OCI-LY3 (cell line): ENCODE data around the gene LTBR.

ENCODE experiments used
- EZH2phosphoT487 ChIP-seq: fragments of 200-600 bp; shearing (Covaris generic); IDR thresholded peaks from 2 replicates; pipeline ENCODE4 v1.6.1; 2018; ENCODE audit warnings: antibody characterized with exemption, mixed run types, low read depth
- TF ChIP-seq, protein P1 (sequence below): fragments of 200-600, 300-600 bp; sonication (generic); IDR thresholded peaks from 2 replicates; pipeline ENCODE4 v1.5.1; 2014; ENCODE audit warnings: antibody characterized with exemption, low read length, low read depth

DNA sequence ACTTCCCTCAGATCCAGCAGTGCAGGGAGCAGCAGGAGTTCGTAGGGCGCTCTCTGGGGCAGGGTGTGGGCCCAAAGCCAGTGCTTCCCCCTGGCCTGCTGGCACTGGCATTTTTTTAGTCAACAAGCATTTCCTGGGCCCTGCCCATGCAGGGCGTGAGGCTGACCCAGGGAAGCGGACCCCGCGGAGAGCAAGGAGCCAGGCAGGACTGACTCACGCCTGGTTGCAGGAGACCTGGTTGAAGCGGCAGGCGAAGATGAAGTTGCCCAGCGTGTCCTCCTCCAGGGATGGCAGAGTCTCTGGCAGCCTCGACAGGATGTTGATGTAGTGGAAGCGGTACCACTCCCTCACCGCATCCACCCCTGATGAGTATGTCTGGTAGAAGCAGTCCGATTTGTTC, 22.1 kb upstream of the LTBR start:
- TF ChIP-seq, protein P1, sequence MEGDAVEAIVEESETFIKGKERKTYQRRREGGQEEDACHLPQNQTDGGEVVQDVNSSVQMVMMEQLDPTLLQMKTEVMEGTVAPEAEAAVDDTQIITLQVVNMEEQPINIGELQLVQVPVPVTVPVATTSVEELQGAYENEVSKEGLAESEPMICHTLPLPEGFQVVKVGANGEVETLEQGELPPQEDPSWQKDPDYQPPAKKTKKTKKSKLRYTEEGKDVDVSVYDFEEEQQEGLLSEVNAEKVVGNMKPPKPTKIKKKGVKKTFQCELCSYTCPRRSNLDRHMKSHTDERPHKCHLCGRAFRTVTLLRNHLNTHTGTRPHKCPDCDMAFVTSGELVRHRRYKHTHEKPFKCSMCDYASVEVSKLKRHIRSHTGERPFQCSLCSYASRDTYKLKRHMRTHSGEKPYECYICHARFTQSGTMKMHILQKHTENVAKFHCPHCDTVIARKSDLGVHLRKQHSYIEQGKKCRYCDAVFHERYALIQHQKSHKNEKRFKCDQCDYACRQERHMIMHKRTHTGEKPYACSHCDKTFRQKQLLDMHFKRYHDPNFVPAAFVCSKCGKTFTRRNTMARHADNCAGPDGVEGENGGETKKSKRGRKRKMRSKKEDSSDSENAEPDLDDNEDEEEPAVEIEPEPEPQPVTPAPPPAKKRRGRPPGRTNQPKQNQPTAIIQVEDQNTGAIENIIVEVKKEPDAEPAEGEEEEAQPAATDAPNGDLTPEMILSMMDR = no peak
- TF ChIP-seq EZH2phosphoT487 = no peak
